HepG2 (cell line): ENCODE measurements around the gene SNAPC3. TPM values are rescaled to one million over a fixed set of nuclear protein-coding genes. Genes with fewer than 3 reads are reported as not detected.

ENCODE experiments used
- ATRX ChIP-seq: sonication (generic); formaldehyde crosslinking; IDR thresholded peaks from 2 replicates; pipeline ENCODE4 v1.4.0; 2020; ENCODE audit warnings: missing genetic modification reagents, borderline replicate concordance
- GABPA ChIP-seq, 2 experiments: IDR thresholded peaks; 2 replicates each; pipeline ENCODE4 v1.6.1; 2011 to 2016; ENCODE audit warnings: low read depth in 2 of 2, low read length in 1 of 2, missing biosample characterization in 1 of 2, missing genetic modification characterization in 1 of 2
- GTF3A ChIP-seq: sonication (generic); formaldehyde crosslinking; conservative IDR thresholded peaks from 2 replicates; pipeline ENCODE4 v1.4.0; 2020; ENCODE audit warnings: mild to moderate bottlenecking, missing genetic modification reagents
- HDAC6 ChIP-seq: fragments of 200-600 bp; sonication (generic); IDR thresholded peaks from 2 replicates; pipeline ENCODE4 v1.7.0; 2017; ENCODE audit warnings: mild to moderate bottlenecking, antibody characterized with exemption, low read length, low read depth
- HMG20B ChIP-seq: conservative IDR thresholded peaks from 2 replicates; pipeline ENCODE4 v1.6.1; 2016; ENCODE audit warnings: missing genetic modification reagents, missing compliant biosample characterization
- HOXA5 ChIP-seq: sonication (generic); formaldehyde crosslinking; IDR thresholded peaks from 2 replicates; pipeline ENCODE4 v1.4.0; 2020; ENCODE audit warnings: missing genetic modification reagents
- KAT2B ChIP-seq: fragments of 150-350 bp; IDR thresholded peaks from 2 replicates; pipeline ENCODE4 v1.6.1; 2014; ENCODE audit warnings: low read depth, low read length, borderline replicate concordance
- RCOR2 ChIP-seq: IDR thresholded peaks from 2 replicates; pipeline ENCODE4 v1.6.1; 2016; ENCODE audit warnings: missing biosample characterization, missing genetic modification reagents
- RNF2 ChIP-seq: fragments of 450-650 bp; conservative IDR thresholded peaks from 2 replicates; pipeline ENCODE4 v1.6.1; 2016; ENCODE audit warnings: low read depth
- SRSF9 ChIP-seq: fragments of 200-400 bp; formaldehyde crosslinking; IDR thresholded peaks from 2 replicates; pipeline ENCODE4 v1.6.1; 2018; ENCODE audit warnings: borderline replicate concordance, mild to moderate bottlenecking, low read depth, low read length; ENCODE audit not compliant: insufficient read depth, poor library complexity, severe bottlenecking
- TEAD3 ChIP-seq: optimal IDR thresholded peaks from 2 replicates; pipeline ENCODE3; 2016; ENCODE audit warnings: borderline replicate concordance
- ZNF326 ChIP-seq: sonication (generic); formaldehyde crosslinking; IDR thresholded peaks from 2 replicates; pipeline ENCODE4 v1.4.0; 2020; ENCODE audit warnings: missing genetic modification reagents, borderline replicate concordance
- ZNF564 ChIP-seq: sonication (generic); formaldehyde crosslinking; IDR thresholded peaks from 2 replicates; pipeline ENCODE4 v1.8.1; 2023; ENCODE audit warnings: mild to moderate bottlenecking, missing genetic modification reagents
- ZNF713 ChIP-seq: sonication (generic); formaldehyde crosslinking; IDR thresholded peaks from 2 replicates; pipeline ENCODE4 v1.4.0; 2020; ENCODE audit warnings: mild to moderate bottlenecking, missing genetic modification reagents
- polyA plus RNA-seq, 8 experiments: library from polyadenylated mRNA; depleted of rRNA in 3 of 8; stranded (reverse) in 7 of 8; unstranded in 1 of 8; fragments of >200 nt; fragmentation: Illumina TruSeq in 4 of 8; extraction: Trizol in 4 of 8; gene quantifications; 2 replicates each; pipeline versions ENCODE4 v1.2.1 to v1.2.3, GENCODE V29; 2011 to 2016; ENCODE audit warnings: low read depth in 4 of 8, missing spikeins in 1 of 8, mixed read lengths in 1 of 8; ENCODE audit not compliant: insufficient read depth in 1 of 8
- total RNA-seq, 5 experiments: library from RNA; depleted of rRNA; stranded (reverse); fragments of >200 nt; fragmentation: Illumina TruSeq; extraction: Trizol; gene quantifications; 2 replicates each; pipeline ENCODE4 v1.2.3, GENCODE V29; 2016; ENCODE audit warnings: low read depth in 1 of 5
- TF ChIP-seq, protein P1 (sequence below): sonication (generic); formaldehyde crosslinking; IDR thresholded peaks from 2 replicates; pipeline ENCODE4 v1.5.0; 2020; ENCODE audit warnings: mild to moderate bottlenecking, missing genetic modification reagents
- TF ChIP-seq, protein P2 (sequence below): sonication (generic); formaldehyde crosslinking; IDR thresholded peaks from 2 replicates; pipeline ENCODE4 v1.9.0; 2021; ENCODE audit warnings: missing genetic modification reagents, mild to moderate bottlenecking, borderline replicate concordance
- TF ChIP-seq, protein P3 (sequence below): sonication (generic); IDR thresholded peaks from 2 replicates; pipeline ENCODE4 v1.6.1; 2016; ENCODE audit warnings: low read depth, borderline replicate concordance
- TF ChIP-seq, protein P4 (sequence below): sonication (generic); formaldehyde crosslinking; IDR thresholded peaks from 2 replicates; pipeline ENCODE4 v1.4.0; 2020; ENCODE audit warnings: missing genetic modification reagents, low read depth, mild to moderate bottlenecking, borderline replicate concordance
- TF ChIP-seq, protein P5 (sequence below): IDR thresholded peaks from 2 replicates; pipeline ENCODE4 v1.6.1; 2012; ENCODE audit warnings: low read depth, low read length, improper control_type of control experiment

SNAPC3 gene
- total and polyA plus RNA-seq, 2 of the 13 experiments (the other 11 are each of a cell fraction or from before 2014, with no cell fraction given): 25.6 to 26.0 TPM

DNA sequence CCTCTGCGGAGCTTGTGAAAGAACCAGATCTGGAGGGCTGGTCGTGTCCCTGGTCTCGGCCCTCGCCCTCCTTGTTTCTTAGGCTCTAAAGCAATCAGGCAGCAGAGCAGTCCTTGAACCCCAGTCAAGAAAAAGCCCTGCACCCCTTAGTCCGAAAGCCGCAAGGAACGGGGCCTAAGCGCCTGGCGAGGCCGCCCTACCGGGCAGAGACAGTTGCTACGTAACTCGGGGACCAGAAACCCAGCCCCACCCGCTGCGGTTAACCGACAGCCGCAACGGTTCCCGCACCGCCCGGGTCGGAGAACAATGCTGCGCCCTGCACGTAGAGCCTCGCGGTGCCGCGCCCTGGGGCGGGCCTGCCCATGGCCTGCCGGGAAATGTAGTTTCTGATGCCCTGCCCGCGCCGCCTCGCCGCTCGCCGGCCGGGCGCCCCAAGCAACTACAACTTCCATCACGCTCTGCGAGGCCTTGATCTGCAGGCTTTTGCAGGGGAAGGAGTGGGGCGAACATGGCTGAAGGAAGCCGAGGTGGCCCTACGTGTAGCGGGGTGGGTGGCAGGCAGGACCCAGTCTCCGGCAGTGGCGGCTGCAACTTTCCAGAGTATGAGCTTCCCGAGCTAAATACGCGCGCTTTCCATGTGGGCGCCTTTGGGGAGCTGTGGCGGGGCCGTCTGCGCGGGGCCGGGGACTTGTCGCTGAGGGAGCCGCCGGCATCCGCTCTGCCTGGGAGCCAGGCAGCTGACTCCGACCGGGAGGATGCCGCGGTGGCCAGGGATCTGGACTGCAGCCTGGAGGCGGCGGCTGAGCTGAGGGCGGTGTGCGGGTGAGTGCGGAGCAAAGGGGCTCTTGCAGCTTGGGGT lies at the start of gene SNAPC3 (continued):
- TF ChIP-seq, protein P1, sequence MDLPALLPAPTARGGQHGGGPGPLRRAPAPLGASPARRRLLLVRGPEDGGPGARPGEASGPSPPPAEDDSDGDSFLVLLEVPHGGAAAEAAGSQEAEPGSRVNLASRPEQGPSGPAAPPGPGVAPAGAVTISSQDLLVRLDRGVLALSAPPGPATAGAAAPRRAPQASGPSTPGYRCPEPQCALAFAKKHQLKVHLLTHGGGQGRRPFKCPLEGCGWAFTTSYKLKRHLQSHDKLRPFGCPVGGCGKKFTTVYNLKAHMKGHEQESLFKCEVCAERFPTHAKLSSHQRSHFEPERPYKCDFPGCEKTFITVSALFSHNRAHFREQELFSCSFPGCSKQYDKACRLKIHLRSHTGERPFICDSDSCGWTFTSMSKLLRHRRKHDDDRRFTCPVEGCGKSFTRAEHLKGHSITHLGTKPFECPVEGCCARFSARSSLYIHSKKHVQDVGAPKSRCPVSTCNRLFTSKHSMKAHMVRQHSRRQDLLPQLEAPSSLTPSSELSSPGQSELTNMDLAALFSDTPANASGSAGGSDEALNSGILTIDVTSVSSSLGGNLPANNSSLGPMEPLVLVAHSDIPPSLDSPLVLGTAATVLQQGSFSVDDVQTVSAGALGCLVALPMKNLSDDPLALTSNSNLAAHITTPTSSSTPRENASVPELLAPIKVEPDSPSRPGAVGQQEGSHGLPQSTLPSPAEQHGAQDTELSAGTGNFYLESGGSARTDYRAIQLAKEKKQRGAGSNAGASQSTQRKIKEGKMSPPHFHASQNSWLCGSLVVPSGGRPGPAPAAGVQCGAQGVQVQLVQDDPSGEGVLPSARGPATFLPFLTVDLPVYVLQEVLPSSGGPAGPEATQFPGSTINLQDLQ (CRISPR knock-in tag): peak; percentile 52; the same call in 1 of the 2 replicates
- TF ChIP-seq RCOR2 (CRISPR knock-in tag): peak; percentile 23; the same call in 1 of the 2 replicates
- TF ChIP-seq KAT2B: no peak
- TF ChIP-seq, protein P2, sequence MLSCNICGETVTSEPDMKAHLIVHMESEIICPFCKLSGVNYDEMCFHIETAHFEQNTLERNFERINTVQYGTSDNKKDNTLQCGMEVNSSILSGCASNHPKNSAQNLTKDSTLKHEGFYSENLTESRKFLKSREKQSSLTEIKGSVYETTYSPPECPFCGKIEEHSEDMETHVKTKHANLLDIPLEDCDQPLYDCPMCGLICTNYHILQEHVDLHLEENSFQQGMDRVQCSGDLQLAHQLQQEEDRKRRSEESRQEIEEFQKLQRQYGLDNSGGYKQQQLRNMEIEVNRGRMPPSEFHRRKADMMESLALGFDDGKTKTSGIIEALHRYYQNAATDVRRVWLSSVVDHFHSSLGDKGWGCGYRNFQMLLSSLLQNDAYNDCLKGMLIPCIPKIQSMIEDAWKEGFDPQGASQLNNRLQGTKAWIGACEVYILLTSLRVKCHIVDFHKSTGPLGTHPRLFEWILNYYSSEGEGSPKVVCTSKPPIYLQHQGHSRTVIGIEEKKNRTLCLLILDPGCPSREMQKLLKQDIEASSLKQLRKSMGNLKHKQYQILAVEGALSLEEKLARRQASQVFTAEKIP (CRISPR knock-in tag): no peak
- TF ChIP-seq ZNF326 (CRISPR knock-in tag): no peak
- no peak for TF ChIP-seq GABPA (IDR thresholded peaks at IDR 0.05; ENCODE audit: low read depth, low read length)
- TF ChIP-seq GABPA (CRISPR knock-in tag; IDR thresholded peaks at IDR 0.05; ENCODE audit: low read depth): peak; percentile 42
- no peak for TF ChIP-seq ZNF713 (CRISPR knock-in tag)
- TF ChIP-seq, protein P3, sequence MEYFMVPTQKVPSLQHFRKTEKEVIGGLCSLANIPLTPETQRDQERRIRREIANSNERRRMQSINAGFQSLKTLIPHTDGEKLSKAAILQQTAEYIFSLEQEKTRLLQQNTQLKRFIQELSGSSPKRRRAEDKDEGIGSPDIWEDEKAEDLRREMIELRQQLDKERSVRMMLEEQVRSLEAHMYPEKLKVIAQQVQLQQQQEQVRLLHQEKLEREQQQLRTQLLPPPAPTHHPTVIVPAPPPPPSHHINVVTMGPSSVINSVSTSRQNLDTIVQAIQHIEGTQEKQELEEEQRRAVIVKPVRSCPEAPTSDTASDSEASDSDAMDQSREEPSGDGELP: peak; percentile 46; the same call in 1 of the 2 replicates
- TF ChIP-seq ATRX (CRISPR knock-in tag): no peak
- TF ChIP-seq HMG20B: no peak
- peak; percentile 71 for TF ChIP-seq HOXA5 (CRISPR knock-in tag)
- TF ChIP-seq GTF3A: no peak; the same call in 1 of the 2 replicates
- no peak; the same call in 1 of the 2 replicates for TF ChIP-seq ZNF564 (CRISPR knock-in tag)
- TF ChIP-seq SRSF9: no peak
- TF ChIP-seq, protein P4, sequence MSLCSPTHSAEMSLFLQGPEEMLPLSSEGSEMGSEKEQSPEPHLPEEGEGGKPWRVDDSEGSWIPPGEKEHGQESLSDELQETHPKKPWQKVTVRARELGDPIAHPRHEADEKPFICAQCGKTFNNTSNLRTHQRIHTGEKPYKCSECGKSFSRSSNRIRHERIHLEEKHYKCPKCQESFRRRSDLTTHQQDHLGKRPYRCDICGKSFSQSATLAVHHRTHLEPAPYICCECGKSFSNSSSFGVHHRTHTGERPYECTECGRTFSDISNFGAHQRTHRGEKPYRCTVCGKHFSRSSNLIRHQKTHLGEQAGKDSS: peak; percentile 68; the same call in 1 of the 2 replicates
- TF ChIP-seq, protein P5, sequence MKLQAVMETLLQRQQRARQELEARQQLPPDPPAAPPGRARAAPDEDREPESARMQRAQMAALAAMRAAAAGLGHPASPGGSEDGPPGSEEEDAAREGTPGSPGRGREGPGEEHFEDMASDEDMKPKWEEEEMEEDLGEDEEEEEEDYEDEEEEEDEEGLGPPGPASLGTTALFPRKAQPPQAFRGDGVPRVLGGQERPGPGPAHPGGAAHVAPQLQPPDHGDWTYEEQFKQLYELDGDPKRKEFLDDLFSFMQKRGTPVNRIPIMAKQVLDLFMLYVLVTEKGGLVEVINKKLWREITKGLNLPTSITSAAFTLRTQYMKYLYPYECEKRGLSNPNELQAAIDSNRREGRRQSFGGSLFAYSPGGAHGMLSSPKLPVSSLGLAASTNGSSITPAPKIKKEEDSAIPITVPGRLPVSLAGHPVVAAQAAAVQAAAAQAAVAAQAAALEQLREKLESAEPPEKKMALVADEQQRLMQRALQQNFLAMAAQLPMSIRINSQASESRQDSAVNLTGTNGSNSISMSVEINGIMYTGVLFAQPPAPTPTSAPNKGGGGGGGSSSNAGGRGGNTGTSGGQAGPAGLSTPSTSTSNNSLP: no peak
- TF ChIP-seq TEAD3 (CRISPR knock-in tag): peak; percentile 70
- TF ChIP-seq HDAC6: no peak
- no peak for TF ChIP-seq RNF2
